ENCODE data around the gene GGT5.
"Not testable (repeated sequence)": the region's sequence is repeated elsewhere in the genome, so short reads cannot be mapped to it uniquely, and the experiment has no call there.

GRCh38 chr22:24245030-24245431 lies at the start of gene GGT5:
- TF ChIP-seq POLR2AphosphoS5 (IDR thresholded peaks at IDR 0.05; ENCODE audit: borderline replicate concordance, low read depth, low read length); EZH2 (IDR thresholded peaks at IDR 0.05); FOXP2 (optimal IDR thresholded peaks at IDR 0.05; ENCODE audit: control extremely low read depth, extremely low read length, insufficient read depth): not testable (repeated sequence)
